Skin epidermis (tissue), 12 donors: ENCODE measurements around the gene PLLP.
A peak's percentile ranks its signal among the peaks of the same experiment; 100 is the strongest.
"Not testable (repeated sequence)": the region's sequence is repeated elsewhere in the genome, so short reads cannot be mapped to it uniquely, and the experiment has no call there.

Experiments
- H3K27ac ChIP-seq, 21 experiments: fragments of 200-600 bp; sonication (generic) in 11 of 21; one replicate each; pipeline ENCODE4 v1.5.0; 2020; ENCODE audit warnings: mild to moderate bottlenecking in 3 of 21, inconsistent platforms in 2 of 21, moderate library complexity in 2 of 21
- H3K4me3 ChIP-seq, 7 experiments: fragments of 200-600 bp; sonication (generic) in 2 of 7; one replicate each; pipeline ENCODE4 v1.5.0; 2020; ENCODE audit warnings: inconsistent platforms in 2 of 7, mild to moderate bottlenecking in 2 of 7, moderate library complexity in 1 of 7

The PLLP gene

GRCh38 chr16:57277586-57277985, 6.9 kb downstream of the PLLP start:
- Histone ChIP-seq H3K4me3 (no peak overlapping the region), H3K27ac (peak overlapping the region in 1 of 21 experiments; percentile 55)

GRCh38 chr16:57276596-57276995, 7.9 kb downstream of the PLLP start:
- H3K4me3 ChIP-seq: no peak overlapping the region
- peak overlapping the region in 6 of 21 experiments; percentile 10 to 73 (median 26) for H3K27ac ChIP-seq

- H3K4me3 ChIP-seq: not testable (repeated sequence)
- H3K27ac ChIP-seq: peak overlapping the region in 12 of 21 experiments; percentile 0 to 74 (median 26)
Measured at GRCh38 chr16:57275946-57276345, 8.5 kb downstream of the PLLP start.

GRCh38 chr16:57273826-57274225, 10.6 kb downstream of the PLLP start:
- H3K4me3 ChIP-seq: no peak overlapping the region
- H3K27ac ChIP-seq: no peak overlapping the region

GRCh38 chr16:57273359-57273758, 11.1 kb downstream of the PLLP start:
- Histone ChIP-seq H3K4me3 (no peak overlapping the region), H3K27ac (no peak overlapping the region)

GRCh38 chr16:57271867-57272495, 12.5 kb downstream of the PLLP start:
- no peak overlapping the region for H3K4me3 ChIP-seq
- H3K27ac ChIP-seq: peak overlapping the region in 2 of 21 experiments; percentile 4 to 30

GRCh38 chr16:57271063-57271345, 13.5 kb downstream of the PLLP start:
- Histone ChIP-seq H3K27ac (no peak overlapping the region), H3K4me3 (no peak overlapping the region)

- Histone ChIP-seq H3K4me3 (no peak overlapping the region), H3K27ac (no peak overlapping the region)
Measured at GRCh38 chr16:57270221-57271062, 14.0 kb downstream of the PLLP start.

GRCh38 chr16:57268804-57269800, 15.4 kb downstream of the PLLP start:
- Histone ChIP-seq H3K4me3 (no peak overlapping the region), H3K27ac (peak overlapping the region in 8 of 21 experiments; percentile 19 to 83 (median 53))

GRCh38 chr16:57267343-57267742, 17.1 kb downstream of the PLLP start:
- peak overlapping the region in 10 of 21 experiments; percentile 28 to 83 (median 69) for H3K27ac ChIP-seq
- H3K4me3 ChIP-seq: not testable (repeated sequence)

- Histone ChIP-seq H3K4me3 (no peak overlapping the region), H3K27ac (peak overlapping the region in 16 of 21 experiments; percentile 11 to 83 (median 68))
Measured at GRCh38 chr16:57266531-57267260, 17.8 kb downstream of the PLLP start.

GRCh38 chr16:57265850-57266530, 18.5 kb downstream of the PLLP start:
- H3K4me3 ChIP-seq: no peak overlapping the region
- H3K27ac ChIP-seq: peak overlapping the region in 19 of 21 experiments; percentile 3 to 83 (median 58)

- Histone ChIP-seq H3K27ac (peak overlapping the region in 13 of 21 experiments; percentile 3 to 83 (median 58)), H3K4me3 (no peak overlapping the region)
Measured at GRCh38 chr16:57264950-57265371, 19.5 kb downstream of the PLLP start.

GRCh38 chr16:57264381-57264780, 20.1 kb downstream of the PLLP start:
- Histone ChIP-seq H3K4me3 (no peak overlapping the region), H3K27ac (peak overlapping the region in 6 of 21 experiments; percentile 4 to 78 (median 57))

- Histone ChIP-seq H3K4me3 (no peak overlapping the region), H3K27ac (peak overlapping the region in 10 of 21 experiments; percentile 1 to 72 (median 46))
Measured at GRCh38 chr16:57263541-57264351, 20.7 kb downstream of the PLLP start.

- Histone ChIP-seq H3K27ac (peak overlapping the region in 11 of 21 experiments; percentile 1 to 72 (median 50)), H3K4me3 (no peak overlapping the region)
Measured at GRCh38 chr16:57262841-57263540, 21.5 kb downstream of the PLLP start.

- H3K4me3 ChIP-seq: no peak overlapping the region
- no peak overlapping the region for H3K27ac ChIP-seq
Measured at GRCh38 chr16:57261806-57262205, 22.7 kb downstream of the PLLP start.
